ENCODE data around the gene CIDEB. TPM values are rescaled to one million over a fixed set of nuclear protein-coding genes. Genes with fewer than 3 reads are reported as not detected.
A peak's percentile ranks its signal among the peaks of the same experiment; 100 is the strongest.

Gene CIDEB
- total RNA-seq, 1 experiment from 2014 or later = 0.22 TPM

- TF ChIP-seq, protein P1, sequence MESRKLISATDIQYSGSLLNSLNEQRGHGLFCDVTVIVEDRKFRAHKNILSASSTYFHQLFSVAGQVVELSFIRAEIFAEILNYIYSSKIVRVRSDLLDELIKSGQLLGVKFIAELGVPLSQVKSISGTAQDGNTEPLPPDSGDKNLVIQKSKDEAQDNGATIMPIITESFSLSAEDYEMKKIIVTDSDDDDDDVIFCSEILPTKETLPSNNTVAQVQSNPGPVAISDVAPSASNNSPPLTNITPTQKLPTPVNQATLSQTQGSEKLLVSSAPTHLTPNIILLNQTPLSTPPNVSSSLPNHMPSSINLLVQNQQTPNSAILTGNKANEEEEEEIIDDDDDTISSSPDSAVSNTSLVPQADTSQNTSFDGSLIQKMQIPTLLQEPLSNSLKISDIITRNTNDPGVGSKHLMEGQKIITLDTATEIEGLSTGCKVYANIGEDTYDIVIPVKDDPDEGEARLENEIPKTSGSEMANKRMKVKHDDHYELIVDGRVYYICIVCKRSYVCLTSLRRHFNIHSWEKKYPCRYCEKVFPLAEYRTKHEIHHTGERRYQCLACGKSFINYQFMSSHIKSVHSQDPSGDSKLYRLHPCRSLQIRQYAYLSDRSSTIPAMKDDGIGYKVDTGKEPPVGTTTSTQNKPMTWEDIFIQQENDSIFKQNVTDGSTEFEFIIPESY (IDR thresholded peaks at IDR 0.05; ENCODE audit: extremely low read depth, insufficient replicate concordance, low read length) = no peak
- TF ChIP-seq SRF (IDR thresholded peaks at IDR 0.05; ENCODE audit: low read depth) (no peak), SIN3A (IDR thresholded peaks at IDR 0.05; ENCODE audit: low read depth) (no peak), ZFX (IDR thresholded peaks at IDR 0.05) (no peak), EGR1 (IDR thresholded peaks at IDR 0.05; ENCODE audit: low read depth) (no peak), TCF7L2 (IDR thresholded peaks at IDR 0.05; ENCODE audit: borderline replicate concordance, extremely low read depth, insufficient read depth, insufficient read length) (no peak), YY1 (IDR thresholded peaks at IDR 0.05; ENCODE audit: extremely low read depth, insufficient replicate concordance, low read depth, low read length) (no peak), JUND (IDR thresholded peaks at IDR 0.05) (no peak), CTCF (IDR thresholded peaks at IDR 0.05 in 2 of 3, conservative IDR thresholded peaks at IDR 0.05 in 1 of 3; ENCODE audit: borderline replicate concordance in 1 of 3, insufficient read depth in 1 of 3, low read depth in 2 of 3, low read length in 2 of 3) (no peak), CBX3 (IDR thresholded peaks at IDR 0.05; ENCODE audit: low read depth) (no peak), CEBPB (IDR thresholded peaks at IDR 0.05; ENCODE audit: low read depth) (no peak), ATF3 (IDR thresholded peaks at IDR 0.05) (no peak)
- Histone ChIP-seq H3K4me3 (replicated peaks in 1 of 2; ENCODE audit: low read depth in 1 of 2, low read length in 2 of 2) (no peak overlapping the region), H3K27ac (ENCODE audit: low read depth, low read length) (no peak overlapping the region), H3K36me3 (ENCODE audit: control insufficient read depth in 1 of 2, insufficient read depth in 2 of 2, low read length in 2 of 2) (no peaks in the 10 kb centered on the region; a peak in 1 of 4 replicates), H3K4me2 (ENCODE audit: low read length) (peak overlapping the region; percentile 43), H3K9ac (ENCODE audit: low read length) (no peak overlapping the region), H2AFZ (ENCODE audit: low read depth, low read length, poor library complexity, severe bottlenecking) (no peak overlapping the region), H3K9me2 (ENCODE audit: insufficient read depth) (no peaks in the 10 kb centered on the region), H3K27me3 (ENCODE audit: insufficient read depth, low read length) (no peaks in the 10 kb centered on the region), H3K4me1 (ENCODE audit: control insufficient read depth in 1 of 2, insufficient read depth in 2 of 2, low read length in 2 of 2) (peaks cover 10 to 14% of the 10 kb centered on the region in 2 experiments), H3K9me3 (ENCODE audit: control insufficient read depth in 1 of 2, insufficient read depth in 1 of 2, low read depth in 1 of 2, low read length in 2 of 2) (no peaks in the 10 kb centered on the region), H4K20me1 (ENCODE audit: insufficient read depth) (no peaks in the 10 kb centered on the region), H3K79me2 (ENCODE audit: insufficient read depth, low read length) (no peaks in the 10 kb centered on the region)
- BruUV-seq (replicated peaks) = no TSS peak
- intact Hi-C loops (cut with micrococcal nuclease) = no loop called here
- DNase-seq (ENCODE audit: low read depth, low spot score) (no peak), ATAC-seq (peak; percentile 30; the same call in 1 of the 2 replicates)
- RAD21 ChIA-PET (ENCODE audit: low non-redundant PET in 1 of 2, low total read pairs in 2 of 2, uncharacterized antibody in 2 of 2, unreplicated experiment in 2 of 2) = no interaction called here
- POLR2A ChIA-PET = no interaction called here
- CTCF ChIA-PET = interaction anchor here (1.1 kb wide), 1 partner anchor 12 kb away, joined by 3 read pairs; the partner anchor contains the start of gene RABGGTA
These were observed 49.1 kb downstream of the CIDEB start for GRCh38 chr14:24258548-24259265.

All from HCT116 (cell line).